GM19324 (cell line): ENCODE results near the gene ABCD4.

ENCODE experiments used
- ATAC-seq: cut with Tn5 transposase; IDR thresholded peaks from one replicate; pipeline ENCODE4 v1.9.1; 2021; ENCODE audit warnings: mild to moderate bottlenecking, moderate library complexity; ENCODE audit not compliant: unreplicated experiment, low FRiP score

The ABCD4 gene

GRCh38 chr14:74238974-74239847, 63.5 kb downstream of the ABCD4 start, which contains the start of gene VSX2:
Gene VSX2, plus strand, starts transcription at chr14:74239449. Its CDS starts 113 bp downstream, at chr14:74239562.
- ATAC-seq, result no peak

- ATAC-seq, result no peak
These were observed 65.3 kb downstream of the ABCD4 start for GRCh38 chr14:74237441-74237840.
